ENCODE measurements around the gene C1QTNF7. TPM values are rescaled to one million over a fixed set of nuclear protein-coding genes. Genes with fewer than 3 reads are reported as not detected.

Gene C1QTNF7
- total RNA-seq, 1 experiment from 2014 or later: not detected

DNA sequence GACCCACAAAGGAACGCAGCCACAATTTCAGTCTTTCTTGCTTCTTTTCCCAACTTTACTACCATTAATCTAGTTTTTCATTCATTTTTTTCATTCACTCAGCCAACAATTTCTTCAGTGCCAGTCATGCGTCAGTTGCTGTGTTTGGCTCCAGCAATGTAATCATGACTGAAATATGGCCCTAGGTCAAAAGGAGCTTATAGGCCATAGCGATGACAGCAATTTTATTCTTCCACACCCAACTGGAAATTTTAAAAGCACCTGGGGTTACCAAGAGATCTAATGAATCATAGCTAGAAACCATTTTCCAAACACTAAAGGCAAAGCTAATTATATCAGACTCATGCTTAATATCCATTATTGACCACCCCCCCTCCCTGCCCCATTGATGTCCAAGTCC lies 29.8 kb upstream of the C1QTNF7 start:
- H4K20me1 ChIP-seq (ENCODE audit: insufficient read depth): no peaks in the 10 kb centered on the region
- ChIA-PET CTCF (no interaction called here), POLR2A (no interaction called here)

More for the DNA sequence above, 29.8 kb upstream of the C1QTNF7 start:
- H3K9me2 ChIP-seq (ENCODE audit: insufficient read depth): no peaks in the 10 kb centered on the region
- RAD21 ChIA-PET (ENCODE audit: low non-redundant PET in 1 of 2, low total read pairs in 2 of 2, uncharacterized antibody in 2 of 2, unreplicated experiment in 2 of 2): no interaction called here
- no peak overlapping the region for H3K4me3 ChIP-seq (replicated peaks in 1 of 2; ENCODE audit: low read depth in 1 of 2, low read length in 2 of 2)
- no TSS peak for BruUV-seq (replicated peaks)
- H3K79me2 ChIP-seq (ENCODE audit: insufficient read depth, low read length): no peaks in the 10 kb centered on the region
- no peak overlapping the region for H3K27ac ChIP-seq (ENCODE audit: low read depth, low read length)
- H2AFZ ChIP-seq (ENCODE audit: low read depth, low read length, poor library complexity, severe bottlenecking): no peak overlapping the region
- H3K4me2 ChIP-seq (ENCODE audit: low read length): no peak overlapping the region
- no peak overlapping the region for H3K9ac ChIP-seq (ENCODE audit: low read length)
- no peaks in the 10 kb centered on the region for H3K9me3 ChIP-seq (ENCODE audit: control insufficient read depth in 1 of 2, insufficient read depth in 1 of 2, low read depth in 1 of 2, low read length in 2 of 2)
- no peak for DNase-seq (ENCODE audit: low read depth, low spot score)
- H3K27me3 ChIP-seq (ENCODE audit: insufficient read depth, low read length): no peaks in the 10 kb centered on the region
- TF ChIP-seq ZFX (IDR thresholded peaks at IDR 0.05) (no peak), TCF7L2 (IDR thresholded peaks at IDR 0.05; ENCODE audit: borderline replicate concordance, extremely low read depth, insufficient read depth, insufficient read length) (no peak), POLR2AphosphoS5 (IDR thresholded peaks at IDR 0.05; ENCODE audit: low read depth, low read length) (no peak), SP1 (IDR thresholded peaks at IDR 0.05; ENCODE audit: low read depth) (no peak), CBX3 (IDR thresholded peaks at IDR 0.05; ENCODE audit: low read depth) (no peak), JUND (IDR thresholded peaks at IDR 0.05) (no peak), CEBPB (IDR thresholded peaks at IDR 0.05; ENCODE audit: low read depth) (no peak), EGR1 (IDR thresholded peaks at IDR 0.05; ENCODE audit: low read depth) (no peak), EZH2 (IDR thresholded peaks at IDR 0.05) (no peak), YY1 (IDR thresholded peaks at IDR 0.05; ENCODE audit: extremely low read depth, insufficient replicate concordance, low read depth, low read length) (no peak), FOSL1 (IDR thresholded peaks at IDR 0.05; ENCODE audit: low read depth) (no peak), ZNF274 (IDR thresholded peaks at IDR 0.05; ENCODE audit: low read depth, low read length) (no peak), SIN3A (IDR thresholded peaks at IDR 0.05; ENCODE audit: low read depth) (no peak), ELF1 (IDR thresholded peaks at IDR 0.05; ENCODE audit: borderline replicate concordance, low read depth) (no peak), SRF (IDR thresholded peaks at IDR 0.05; ENCODE audit: low read depth) (no peak), POLR2A (IDR thresholded peaks at IDR 0.05; ENCODE audit: borderline replicate concordance, extremely low read depth, insufficient read depth, insufficient read length) (no peak)
- TF ChIP-seq, protein P1, sequence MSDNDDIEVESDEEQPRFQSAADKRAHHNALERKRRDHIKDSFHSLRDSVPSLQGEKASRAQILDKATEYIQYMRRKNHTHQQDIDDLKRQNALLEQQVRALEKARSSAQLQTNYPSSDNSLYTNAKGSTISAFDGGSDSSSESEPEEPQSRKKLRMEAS (IDR thresholded peaks at IDR 0.05): no peak
- TF ChIP-seq, protein P2, sequence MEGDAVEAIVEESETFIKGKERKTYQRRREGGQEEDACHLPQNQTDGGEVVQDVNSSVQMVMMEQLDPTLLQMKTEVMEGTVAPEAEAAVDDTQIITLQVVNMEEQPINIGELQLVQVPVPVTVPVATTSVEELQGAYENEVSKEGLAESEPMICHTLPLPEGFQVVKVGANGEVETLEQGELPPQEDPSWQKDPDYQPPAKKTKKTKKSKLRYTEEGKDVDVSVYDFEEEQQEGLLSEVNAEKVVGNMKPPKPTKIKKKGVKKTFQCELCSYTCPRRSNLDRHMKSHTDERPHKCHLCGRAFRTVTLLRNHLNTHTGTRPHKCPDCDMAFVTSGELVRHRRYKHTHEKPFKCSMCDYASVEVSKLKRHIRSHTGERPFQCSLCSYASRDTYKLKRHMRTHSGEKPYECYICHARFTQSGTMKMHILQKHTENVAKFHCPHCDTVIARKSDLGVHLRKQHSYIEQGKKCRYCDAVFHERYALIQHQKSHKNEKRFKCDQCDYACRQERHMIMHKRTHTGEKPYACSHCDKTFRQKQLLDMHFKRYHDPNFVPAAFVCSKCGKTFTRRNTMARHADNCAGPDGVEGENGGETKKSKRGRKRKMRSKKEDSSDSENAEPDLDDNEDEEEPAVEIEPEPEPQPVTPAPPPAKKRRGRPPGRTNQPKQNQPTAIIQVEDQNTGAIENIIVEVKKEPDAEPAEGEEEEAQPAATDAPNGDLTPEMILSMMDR (IDR thresholded peaks at IDR 0.05 in 2 of 3, conservative IDR thresholded peaks at IDR 0.05 in 1 of 3; ENCODE audit: borderline replicate concordance in 1 of 3, insufficient read depth in 1 of 3, low read depth in 2 of 3, low read length in 2 of 3): no peak
- TF ChIP-seq, protein P3, sequence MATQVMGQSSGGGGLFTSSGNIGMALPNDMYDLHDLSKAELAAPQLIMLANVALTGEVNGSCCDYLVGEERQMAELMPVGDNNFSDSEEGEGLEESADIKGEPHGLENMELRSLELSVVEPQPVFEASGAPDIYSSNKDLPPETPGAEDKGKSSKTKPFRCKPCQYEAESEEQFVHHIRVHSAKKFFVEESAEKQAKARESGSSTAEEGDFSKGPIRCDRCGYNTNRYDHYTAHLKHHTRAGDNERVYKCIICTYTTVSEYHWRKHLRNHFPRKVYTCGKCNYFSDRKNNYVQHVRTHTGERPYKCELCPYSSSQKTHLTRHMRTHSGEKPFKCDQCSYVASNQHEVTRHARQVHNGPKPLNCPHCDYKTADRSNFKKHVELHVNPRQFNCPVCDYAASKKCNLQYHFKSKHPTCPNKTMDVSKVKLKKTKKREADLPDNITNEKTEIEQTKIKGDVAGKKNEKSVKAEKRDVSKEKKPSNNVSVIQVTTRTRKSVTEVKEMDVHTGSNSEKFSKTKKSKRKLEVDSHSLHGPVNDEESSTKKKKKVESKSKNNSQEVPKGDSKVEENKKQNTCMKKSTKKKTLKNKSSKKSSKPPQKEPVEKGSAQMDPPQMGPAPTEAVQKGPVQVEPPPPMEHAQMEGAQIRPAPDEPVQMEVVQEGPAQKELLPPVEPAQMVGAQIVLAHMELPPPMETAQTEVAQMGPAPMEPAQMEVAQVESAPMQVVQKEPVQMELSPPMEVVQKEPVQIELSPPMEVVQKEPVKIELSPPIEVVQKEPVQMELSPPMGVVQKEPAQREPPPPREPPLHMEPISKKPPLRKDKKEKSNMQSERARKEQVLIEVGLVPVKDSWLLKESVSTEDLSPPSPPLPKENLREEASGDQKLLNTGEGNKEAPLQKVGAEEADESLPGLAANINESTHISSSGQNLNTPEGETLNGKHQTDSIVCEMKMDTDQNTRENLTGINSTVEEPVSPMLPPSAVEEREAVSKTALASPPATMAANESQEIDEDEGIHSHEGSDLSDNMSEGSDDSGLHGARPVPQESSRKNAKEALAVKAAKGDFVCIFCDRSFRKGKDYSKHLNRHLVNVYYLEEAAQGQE (IDR thresholded peaks at IDR 0.05; ENCODE audit: low read depth): no peak
- TF ChIP-seq, protein P4, sequence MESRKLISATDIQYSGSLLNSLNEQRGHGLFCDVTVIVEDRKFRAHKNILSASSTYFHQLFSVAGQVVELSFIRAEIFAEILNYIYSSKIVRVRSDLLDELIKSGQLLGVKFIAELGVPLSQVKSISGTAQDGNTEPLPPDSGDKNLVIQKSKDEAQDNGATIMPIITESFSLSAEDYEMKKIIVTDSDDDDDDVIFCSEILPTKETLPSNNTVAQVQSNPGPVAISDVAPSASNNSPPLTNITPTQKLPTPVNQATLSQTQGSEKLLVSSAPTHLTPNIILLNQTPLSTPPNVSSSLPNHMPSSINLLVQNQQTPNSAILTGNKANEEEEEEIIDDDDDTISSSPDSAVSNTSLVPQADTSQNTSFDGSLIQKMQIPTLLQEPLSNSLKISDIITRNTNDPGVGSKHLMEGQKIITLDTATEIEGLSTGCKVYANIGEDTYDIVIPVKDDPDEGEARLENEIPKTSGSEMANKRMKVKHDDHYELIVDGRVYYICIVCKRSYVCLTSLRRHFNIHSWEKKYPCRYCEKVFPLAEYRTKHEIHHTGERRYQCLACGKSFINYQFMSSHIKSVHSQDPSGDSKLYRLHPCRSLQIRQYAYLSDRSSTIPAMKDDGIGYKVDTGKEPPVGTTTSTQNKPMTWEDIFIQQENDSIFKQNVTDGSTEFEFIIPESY (IDR thresholded peaks at IDR 0.05; ENCODE audit: extremely low read depth, insufficient replicate concordance, low read length): no peak
- H3K36me3 ChIP-seq (ENCODE audit: control insufficient read depth in 1 of 2, insufficient read depth in 2 of 2, low read length in 2 of 2): no peaks in the 10 kb centered on the region
- intact Hi-C loops (cut with micrococcal nuclease): no loop called here
- peaks cover 0 to 10% of the 10 kb centered on the region in 2 experiments; a peak in 3 of 4 replicates for H3K4me1 ChIP-seq (ENCODE audit: control insufficient read depth in 1 of 2, insufficient read depth in 2 of 2, low read length in 2 of 2)
- no peak for ATAC-seq
